Fibroblast of lung (primary cell): ENCODE results near the gene OBSCN. TPM values are rescaled to one million over a fixed set of nuclear protein-coding genes. Genes with fewer than 3 reads are reported as not detected.

Experiments used
- DNase-seq, 2 donors: peaks; one replicate each; pipeline versions ENCODE4 v3.0.0 to v3.0.0-alpha.2; 2010; ENCODE audit warnings: low read depth in 2 of 2
- H2AFZ ChIP-seq: 2 replicates; pipeline ENCODE4 v1.5.1; 2012; ENCODE audit warnings: low read length, control low read depth, inconsistent platforms
- H3K27ac ChIP-seq: 2 replicates; pipeline ENCODE4 v1.5.1; 2011; ENCODE audit warnings: low read length, control low read depth; ENCODE audit not compliant: insufficient read depth
- H3K27me3 ChIP-seq: 2 replicates; pipeline ENCODE4 v1.5.1; 2011; ENCODE audit warnings: mild to moderate bottlenecking, low read length; ENCODE audit not compliant: control insufficient read depth, insufficient read depth
- H3K36me3 ChIP-seq: 2 replicates; pipeline ENCODE4 v1.5.1; 2011; ENCODE audit warnings: low read length; ENCODE audit not compliant: control insufficient read depth, insufficient read depth
- H3K4me1 ChIP-seq: 2 replicates; pipeline ENCODE4 v1.5.1; 2011; ENCODE audit warnings: low read length; ENCODE audit not compliant: control insufficient read depth, insufficient read depth; ENCODE audit errors: extremely low read depth
- H3K4me2 ChIP-seq: 2 replicates; pipeline ENCODE4 v1.5.1; 2011; ENCODE audit warnings: low read length, control low read depth; ENCODE audit not compliant: insufficient read depth; ENCODE audit errors: extremely low read depth
- H3K4me3 ChIP-seq, 4 experiments: fragments of 200-600 bp in 1 of 4; sonication (generic) in 1 of 4; replicated peaks in 1 of 4; 2 replicates each; pipeline ENCODE4 v1.5.1; 2011 to 2016; ENCODE audit warnings: low read length in 4 of 4, low read depth in 3 of 4, mild to moderate bottlenecking in 3 of 4, control low read depth in 2 of 4, inconsistent platforms in 1 of 4, mixed read lengths in 1 of 4; ENCODE audit not compliant: insufficient read depth in 1 of 4; ENCODE audit errors: control extremely low read depth in 1 of 4
- H3K79me2 ChIP-seq: 2 replicates; pipeline ENCODE4 v1.5.1; 2012; ENCODE audit warnings: mild to moderate bottlenecking, low read length, inconsistent platforms; ENCODE audit not compliant: control insufficient read depth, insufficient read depth
- H3K9ac ChIP-seq: 2 replicates; pipeline ENCODE4 v1.5.1; 2011; ENCODE audit warnings: mild to moderate bottlenecking, low read length, control low read depth; ENCODE audit not compliant: insufficient read depth
- H3K9me3 ChIP-seq: 2 replicates; pipeline ENCODE4 v1.5.1; 2012; ENCODE audit warnings: low read depth, low read length; ENCODE audit not compliant: control insufficient read depth, insufficient read depth
- H4K20me1 ChIP-seq: 2 replicates; pipeline ENCODE4 v1.5.1; 2011; ENCODE audit warnings: low read length; ENCODE audit not compliant: control insufficient read depth, insufficient read depth; ENCODE audit errors: extremely low read depth
- EZH2 ChIP-seq: IDR thresholded peaks from 2 replicates; pipeline ENCODE4 v1.5.1; 2012; ENCODE audit warnings: low read length, control low read depth, mild to moderate bottlenecking; ENCODE audit errors: missing control alignments
- polyA plus RNA-seq, 2 donors: library from polyadenylated mRNA; depleted of rRNA in 1 of 2; stranded (reverse) in 1 of 2; unstranded in 1 of 2; fragments of >200 nt; gene quantifications; 2 replicates each; pipeline ENCODE4 v1.2.1, GENCODE V29; 2011 to 2012; ENCODE audit warnings: missing spikeins in 1 of 2
- total RNA-seq: library from RNA; depleted of rRNA; stranded (reverse); fragments of >200 nt; gene quantifications from 2 replicates; pipeline ENCODE4 v1.2.1, GENCODE V29; 2014
- TF ChIP-seq, protein P1 (sequence below), 2 donors: IDR thresholded peaks in 1 of 2; conservative IDR thresholded peaks in 1 of 2; 1 replicate in 1 of 2; 2 replicates in 1 of 2; pipeline ENCODE4 v1.5.1; 2011 to 2012; ENCODE audit warnings: low read length in 2 of 2, control low read depth in 1 of 2, inconsistent platforms in 1 of 2, low read depth in 1 of 2, mild to moderate bottlenecking in 1 of 2

Gene OBSCN
- total and polyA plus RNA-seq, 2 donors (not counting 1 experiment from before 2014, with no cell fraction given), result 0.87 to 16.8 TPM

DNA sequence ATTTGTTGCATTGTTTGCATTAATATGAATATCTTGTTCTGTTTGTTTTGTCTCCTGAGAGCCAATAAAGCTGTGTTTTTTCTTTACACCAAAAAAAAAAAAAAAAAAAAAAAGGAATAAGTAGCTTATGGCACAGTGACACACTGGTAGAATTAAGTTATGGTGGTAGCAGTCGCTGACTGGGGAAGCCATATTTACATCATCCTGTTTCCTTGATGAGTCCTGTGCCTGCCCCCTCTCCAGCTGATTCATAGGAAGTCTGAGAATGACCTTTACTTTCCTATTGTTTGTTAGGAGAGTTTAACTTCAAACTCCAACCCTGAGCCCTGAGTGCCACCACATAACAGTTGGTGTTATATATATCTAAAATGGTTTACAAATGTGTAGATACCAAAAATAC is 62.2 kb downstream of the OBSCN start:
- Histone ChIP-seq H3K4me2 (no peak overlapping the region), H4K20me1 (no peaks in the 10 kb centered on the region), H3K27ac (no peak overlapping the region), H2AFZ (no peak overlapping the region), H3K36me3 (no peaks in the 10 kb centered on the region), H3K4me3 (no peak overlapping the region), H3K4me1 (no peaks in the 10 kb centered on the region), H3K9ac (no peak overlapping the region), H3K79me2 (no peaks in the 10 kb centered on the region), H3K27me3 (no peaks in the 10 kb centered on the region), H3K9me3 (no peaks in the 10 kb centered on the region)
- peak; percentile 32 to 38 for DNase-seq
- TF ChIP-seq, protein P1, sequence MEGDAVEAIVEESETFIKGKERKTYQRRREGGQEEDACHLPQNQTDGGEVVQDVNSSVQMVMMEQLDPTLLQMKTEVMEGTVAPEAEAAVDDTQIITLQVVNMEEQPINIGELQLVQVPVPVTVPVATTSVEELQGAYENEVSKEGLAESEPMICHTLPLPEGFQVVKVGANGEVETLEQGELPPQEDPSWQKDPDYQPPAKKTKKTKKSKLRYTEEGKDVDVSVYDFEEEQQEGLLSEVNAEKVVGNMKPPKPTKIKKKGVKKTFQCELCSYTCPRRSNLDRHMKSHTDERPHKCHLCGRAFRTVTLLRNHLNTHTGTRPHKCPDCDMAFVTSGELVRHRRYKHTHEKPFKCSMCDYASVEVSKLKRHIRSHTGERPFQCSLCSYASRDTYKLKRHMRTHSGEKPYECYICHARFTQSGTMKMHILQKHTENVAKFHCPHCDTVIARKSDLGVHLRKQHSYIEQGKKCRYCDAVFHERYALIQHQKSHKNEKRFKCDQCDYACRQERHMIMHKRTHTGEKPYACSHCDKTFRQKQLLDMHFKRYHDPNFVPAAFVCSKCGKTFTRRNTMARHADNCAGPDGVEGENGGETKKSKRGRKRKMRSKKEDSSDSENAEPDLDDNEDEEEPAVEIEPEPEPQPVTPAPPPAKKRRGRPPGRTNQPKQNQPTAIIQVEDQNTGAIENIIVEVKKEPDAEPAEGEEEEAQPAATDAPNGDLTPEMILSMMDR (conservative IDR thresholded peaks at IDR 0.05 in 1 of 2, IDR thresholded peaks at IDR 0.05 in 1 of 2; ENCODE audit: low read depth in 1 of 2, low read length in 2 of 2), result no peak

DNA sequence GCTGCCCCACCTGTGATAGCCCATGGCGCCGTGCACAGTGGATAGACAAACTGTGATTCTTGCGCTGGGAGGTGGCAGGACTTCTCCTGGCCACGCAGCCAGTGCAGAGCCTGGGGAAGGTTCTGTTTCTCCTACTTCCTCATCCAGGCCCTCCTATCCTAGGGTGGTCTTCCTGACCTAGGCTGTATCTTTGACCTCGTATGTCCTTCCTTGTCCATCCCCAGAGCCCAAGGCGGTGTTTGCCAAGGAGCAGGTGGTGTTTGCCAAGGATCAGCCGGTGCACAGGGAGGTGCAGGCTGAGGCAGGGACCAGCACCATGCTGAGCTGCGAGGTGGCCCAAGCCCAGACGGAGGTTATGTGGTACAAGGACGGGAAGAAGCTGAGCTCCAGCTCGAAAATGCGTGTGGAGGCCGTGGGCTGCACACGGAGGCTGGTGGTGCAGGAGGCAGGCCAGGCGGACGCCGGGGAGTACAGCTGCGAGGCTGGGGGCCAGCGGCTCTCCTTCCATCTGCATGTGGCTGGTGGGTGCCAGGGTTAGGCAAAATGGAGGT is 63.9 kb downstream of the OBSCN start:
- TF ChIP-seq, protein P1 (conservative IDR thresholded peaks at IDR 0.05 in 1 of 2, IDR thresholded peaks at IDR 0.05 in 1 of 2; ENCODE audit: low read depth in 1 of 2, low read length in 2 of 2), result no peak
- TF ChIP-seq EZH2, result no peak
- H3K4me2 ChIP-seq, result no peak overlapping the region
- H3K36me3 ChIP-seq, result no peaks in the 10 kb centered on the region
- H2AFZ ChIP-seq, result no peak overlapping the region
- H3K9me3 ChIP-seq, result no peaks in the 10 kb centered on the region
- H3K4me1 ChIP-seq, result no peaks in the 10 kb centered on the region
- no peaks in the 10 kb centered on the region for H4K20me1 ChIP-seq
- no peak for DNase-seq
- H3K27ac ChIP-seq, result no peak overlapping the region
- no peak overlapping the region for H3K9ac ChIP-seq
- H3K27me3 ChIP-seq, result no peaks in the 10 kb centered on the region
- H3K79me2 ChIP-seq, result no peaks in the 10 kb centered on the region
- H3K4me3 ChIP-seq, result no peak overlapping the region

DNA sequence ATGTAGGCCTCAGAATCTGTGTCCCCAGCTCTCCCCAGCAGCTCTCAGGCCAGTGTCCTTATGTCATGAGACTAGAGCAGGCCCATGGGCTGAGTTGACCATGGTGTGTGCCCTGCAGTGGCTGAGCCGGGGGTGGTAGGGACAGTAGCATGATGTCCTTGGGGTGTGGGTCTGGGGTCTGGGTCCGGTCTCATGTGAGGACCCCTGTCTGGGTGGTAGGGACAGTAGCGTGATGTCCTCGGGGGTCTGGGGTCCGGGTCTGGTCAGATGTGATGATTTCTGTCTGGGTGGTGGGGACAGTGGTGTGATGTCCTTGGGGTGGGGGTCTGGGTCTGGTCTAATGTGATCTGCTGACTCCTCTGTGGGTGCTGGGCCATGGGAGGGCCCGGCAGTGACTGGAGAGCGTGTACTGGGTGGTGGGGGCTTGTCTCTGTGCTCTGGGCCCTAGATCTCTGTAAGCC is 64.5 kb downstream of the OBSCN start:
- H3K36me3 ChIP-seq, result no peaks in the 10 kb centered on the region
- no peak for TF ChIP-seq EZH2
- TF ChIP-seq, protein P1 (conservative IDR thresholded peaks at IDR 0.05 in 1 of 2, IDR thresholded peaks at IDR 0.05 in 1 of 2; ENCODE audit: low read depth in 1 of 2, low read length in 2 of 2), result no peak
- no peak overlapping the region for H3K4me2 ChIP-seq
- no peaks in the 10 kb centered on the region for H4K20me1 ChIP-seq
- no peak for DNase-seq
- no peaks in the 10 kb centered on the region for H3K27me3 ChIP-seq
- H2AFZ ChIP-seq, result no peak overlapping the region
- H3K79me2 ChIP-seq, result no peaks in the 10 kb centered on the region
- H3K4me3 ChIP-seq, result no peak overlapping the region
- H3K27ac ChIP-seq, result no peak overlapping the region
- H3K9ac ChIP-seq, result no peak overlapping the region
- H3K9me3 ChIP-seq, result no peaks in the 10 kb centered on the region
- no peaks in the 10 kb centered on the region for H3K4me1 ChIP-seq
